ENCODE measurements around the gene NCOA6.

The NCOA6 gene

DNA sequence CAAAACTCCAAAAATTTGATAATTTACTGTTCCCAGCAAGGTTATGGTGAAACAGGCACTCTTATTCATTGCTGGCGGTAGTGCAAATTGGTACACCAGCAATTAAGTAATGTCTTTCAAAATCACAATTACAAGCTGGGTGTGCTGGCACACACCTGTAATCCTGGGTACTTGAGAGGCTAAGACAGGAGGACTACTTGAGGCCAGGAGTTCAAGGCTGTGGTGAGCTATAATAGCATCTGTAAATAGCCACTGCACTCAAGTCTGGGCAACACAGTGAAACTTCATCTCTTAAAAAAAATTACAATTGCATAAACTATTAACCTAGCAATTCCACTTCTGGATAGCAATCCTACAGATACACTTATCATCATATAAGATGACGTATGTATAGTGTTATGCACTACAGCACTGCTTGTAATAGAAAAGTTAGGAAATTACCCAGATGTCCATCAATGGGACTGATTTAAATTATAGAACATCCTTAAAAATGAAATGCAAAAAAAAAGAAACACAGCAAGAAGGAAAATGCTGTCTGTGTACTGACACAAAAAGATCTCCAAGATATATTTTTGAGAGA lies 31.4 kb downstream of the NCOA6 start:
- DNase-seq, result no peak
- no peaks in the 10 kb centered on the region for H3K9me2 ChIP-seq (replicated peaks; ENCODE audit: insufficient read depth, low read length)
- peaks cover 74% of the 10 kb centered on the region for H3K79me2 ChIP-seq (ENCODE audit: low read length)
- H3K9me3 ChIP-seq (replicated peaks; ENCODE audit: insufficient read depth, low read length), result no peaks in the 10 kb centered on the region
- no peaks in the 10 kb centered on the region for H3K36me3 ChIP-seq (replicated peaks; ENCODE audit: insufficient read depth, low read length)
- H3K4me1 ChIP-seq (ENCODE audit: low read length), result peaks cover 24% of the 10 kb centered on the region
- no peak overlapping the region for H3K9ac ChIP-seq (ENCODE audit: low read length)
- H3K27ac ChIP-seq (ENCODE audit: low read length), result no peak overlapping the region
- no peaks in the 10 kb centered on the region for H3F3A ChIP-seq (ENCODE audit: insufficient read depth, low read length)
- TF ChIP-seq EZH2phosphoT487 (IDR thresholded peaks at IDR 0.05; ENCODE audit: low read length) (no peak), EZH2 (optimal IDR thresholded peaks at IDR 0.05; ENCODE audit: low read depth, low read length) (no peak)
- TF ChIP-seq, protein P1, sequence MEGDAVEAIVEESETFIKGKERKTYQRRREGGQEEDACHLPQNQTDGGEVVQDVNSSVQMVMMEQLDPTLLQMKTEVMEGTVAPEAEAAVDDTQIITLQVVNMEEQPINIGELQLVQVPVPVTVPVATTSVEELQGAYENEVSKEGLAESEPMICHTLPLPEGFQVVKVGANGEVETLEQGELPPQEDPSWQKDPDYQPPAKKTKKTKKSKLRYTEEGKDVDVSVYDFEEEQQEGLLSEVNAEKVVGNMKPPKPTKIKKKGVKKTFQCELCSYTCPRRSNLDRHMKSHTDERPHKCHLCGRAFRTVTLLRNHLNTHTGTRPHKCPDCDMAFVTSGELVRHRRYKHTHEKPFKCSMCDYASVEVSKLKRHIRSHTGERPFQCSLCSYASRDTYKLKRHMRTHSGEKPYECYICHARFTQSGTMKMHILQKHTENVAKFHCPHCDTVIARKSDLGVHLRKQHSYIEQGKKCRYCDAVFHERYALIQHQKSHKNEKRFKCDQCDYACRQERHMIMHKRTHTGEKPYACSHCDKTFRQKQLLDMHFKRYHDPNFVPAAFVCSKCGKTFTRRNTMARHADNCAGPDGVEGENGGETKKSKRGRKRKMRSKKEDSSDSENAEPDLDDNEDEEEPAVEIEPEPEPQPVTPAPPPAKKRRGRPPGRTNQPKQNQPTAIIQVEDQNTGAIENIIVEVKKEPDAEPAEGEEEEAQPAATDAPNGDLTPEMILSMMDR (IDR thresholded peaks at IDR 0.05; ENCODE audit: low read length), result no peak
- H3K4me3 ChIP-seq (ENCODE audit: low read length), result no peak overlapping the region
- no peak overlapping the region for H3K4me2 ChIP-seq (ENCODE audit: low read depth, low read length)
- H4K20me1 ChIP-seq (ENCODE audit: insufficient read depth, low read length), result no peaks in the 10 kb centered on the region
- H2AFZ ChIP-seq (ENCODE audit: low read length), result no peak overlapping the region
- H3K27me3 ChIP-seq (replicated peaks; ENCODE audit: insufficient read depth, low read length), result no peaks in the 10 kb centered on the region

DNA sequence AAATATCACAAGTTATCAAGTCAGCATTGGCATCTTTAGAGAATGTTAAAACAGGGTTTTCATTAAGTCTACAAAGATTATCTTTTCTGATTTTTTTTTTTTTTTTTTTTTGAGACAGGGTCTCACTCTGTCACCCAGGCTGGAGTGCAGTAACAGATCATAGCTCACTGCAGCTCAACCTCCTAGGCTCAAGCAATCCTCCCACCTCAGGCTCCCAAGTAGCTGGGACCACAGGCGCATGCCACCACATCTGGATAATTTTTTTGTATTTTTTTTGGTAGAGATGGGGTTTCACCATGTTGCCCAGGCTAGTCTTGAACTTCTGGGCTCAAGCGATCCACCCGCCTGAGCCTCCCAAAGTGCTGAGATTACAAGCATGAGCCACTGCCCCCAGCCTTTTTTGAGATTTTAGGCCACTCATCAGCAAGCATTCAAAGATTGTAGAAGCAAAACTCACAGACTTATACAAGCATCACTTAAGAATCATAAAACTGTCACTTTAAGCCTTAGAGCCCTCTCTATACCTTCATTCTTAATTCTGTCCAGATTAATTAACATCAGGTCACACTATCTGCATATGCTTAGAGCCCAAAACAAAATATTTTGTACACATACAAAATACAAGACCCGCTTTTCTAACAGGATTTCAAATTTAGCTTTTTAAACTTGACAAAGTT lies 32.6 kb downstream of the NCOA6 start:
- no peak for DNase-seq
- no peaks in the 10 kb centered on the region for H3F3A ChIP-seq (ENCODE audit: insufficient read depth, low read length)
- H3K79me2 ChIP-seq (ENCODE audit: low read length), result peaks cover 62% of the 10 kb centered on the region
- no peak overlapping the region for H3K4me2 ChIP-seq (ENCODE audit: low read depth, low read length)
- H3K4me1 ChIP-seq (ENCODE audit: low read length), result peaks cover 15% of the 10 kb centered on the region
- H3K36me3 ChIP-seq (replicated peaks; ENCODE audit: insufficient read depth, low read length), result no peaks in the 10 kb centered on the region
- no peak overlapping the region for H3K4me3 ChIP-seq (ENCODE audit: low read length)
- H3K9ac ChIP-seq (ENCODE audit: low read length), result no peak overlapping the region
- no peaks in the 10 kb centered on the region for H3K9me2 ChIP-seq (replicated peaks; ENCODE audit: insufficient read depth, low read length)
- H4K20me1 ChIP-seq (ENCODE audit: insufficient read depth, low read length), result no peaks in the 10 kb centered on the region
- no peak overlapping the region for H2AFZ ChIP-seq (ENCODE audit: low read length)
- no peak overlapping the region for H3K27ac ChIP-seq (ENCODE audit: low read length)
- H3K9me3 ChIP-seq (replicated peaks; ENCODE audit: insufficient read depth, low read length), result no peaks in the 10 kb centered on the region
- H3K27me3 ChIP-seq (replicated peaks; ENCODE audit: insufficient read depth, low read length), result no peaks in the 10 kb centered on the region
- no peak for TF ChIP-seq EZH2 (optimal IDR thresholded peaks at IDR 0.05; ENCODE audit: low read depth, low read length)
- TF ChIP-seq, protein P1 (IDR thresholded peaks at IDR 0.05; ENCODE audit: low read length), result no peak
- TF ChIP-seq EZH2phosphoT487 (IDR thresholded peaks at IDR 0.05; ENCODE audit: low read length), result no peak

DNA sequence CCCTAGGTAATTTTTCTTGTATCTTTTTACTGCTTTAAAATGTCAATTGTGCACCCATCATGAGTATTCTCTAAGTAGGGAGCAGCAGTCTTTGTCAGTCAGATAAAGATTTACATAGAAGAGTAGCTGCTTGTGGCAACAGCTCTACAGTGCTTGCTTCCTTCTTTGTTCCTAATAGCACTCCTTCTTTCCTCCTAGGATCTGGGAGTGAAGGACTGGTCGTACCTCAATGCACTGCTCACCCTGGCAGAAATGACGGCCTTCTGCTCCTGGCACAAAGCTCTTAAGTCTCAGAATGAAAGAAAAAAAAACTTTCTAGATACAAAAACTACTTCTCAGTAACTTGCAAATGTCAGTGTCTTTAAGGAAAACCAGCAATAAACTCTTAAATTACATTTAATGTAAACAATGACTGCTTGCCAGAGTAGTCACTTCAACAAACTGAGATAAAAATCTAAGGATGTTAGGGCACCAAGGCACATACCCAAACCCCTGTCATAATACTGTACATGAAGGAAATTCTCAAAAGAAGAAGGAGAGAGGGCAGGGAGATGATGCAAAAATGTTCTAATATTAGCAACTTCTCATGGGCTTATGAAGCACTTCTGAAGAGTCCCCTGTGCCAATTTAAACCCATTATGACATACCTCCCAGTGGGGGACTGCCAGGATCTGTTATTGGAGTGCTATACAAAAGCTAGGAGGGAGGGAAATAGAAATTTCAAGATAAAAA lies 34.0 kb downstream of the NCOA6 start:
- no peak overlapping the region for H3K9ac ChIP-seq (ENCODE audit: low read length)
- no peaks in the 10 kb centered on the region for H3K9me3 ChIP-seq (replicated peaks; ENCODE audit: insufficient read depth, low read length)
- H3K4me3 ChIP-seq (ENCODE audit: low read length), result no peak overlapping the region
- DNase-seq, result no peak
- no peaks in the 10 kb centered on the region for H3K36me3 ChIP-seq (replicated peaks; ENCODE audit: insufficient read depth, low read length)
- H3K27me3 ChIP-seq (replicated peaks; ENCODE audit: insufficient read depth, low read length), result no peaks in the 10 kb centered on the region
- H3K27ac ChIP-seq (ENCODE audit: low read length), result peak overlapping the region; percentile 11; the same call in 1 of the 2 replicates
- H4K20me1 ChIP-seq (ENCODE audit: insufficient read depth, low read length), result no peaks in the 10 kb centered on the region
- peaks cover 48% of the 10 kb centered on the region for H3K79me2 ChIP-seq (ENCODE audit: low read length)
- no peak overlapping the region for H2AFZ ChIP-seq (ENCODE audit: low read length)
- H3F3A ChIP-seq (ENCODE audit: insufficient read depth, low read length), result no peaks in the 10 kb centered on the region
- H3K4me1 ChIP-seq (ENCODE audit: low read length), result peaks cover 15% of the 10 kb centered on the region
- H3K9me2 ChIP-seq (replicated peaks; ENCODE audit: insufficient read depth, low read length), result no peaks in the 10 kb centered on the region
- TF ChIP-seq EZH2 (optimal IDR thresholded peaks at IDR 0.05; ENCODE audit: low read depth, low read length) (no peak), EZH2phosphoT487 (IDR thresholded peaks at IDR 0.05; ENCODE audit: low read length) (no peak)
- TF ChIP-seq, protein P1 (IDR thresholded peaks at IDR 0.05; ENCODE audit: low read length), result no peak
- peak overlapping the region; percentile 20; the same call in 1 of the 2 replicates for H3K4me2 ChIP-seq (ENCODE audit: low read depth, low read length)

Measured in MM.1S (cell line).